HG03280 (cell line): ENCODE data around the gene WNK4.
A peak's percentile ranks its signal among the peaks of the same experiment; 100 is the strongest.

Source experiments
- ATAC-seq: cut with Tn5 transposase; IDR thresholded peaks from one replicate; pipeline ENCODE4 v1.9.1; 2021; ENCODE audit warnings: mild to moderate bottlenecking, moderate library complexity; ENCODE audit not compliant: unreplicated experiment

The WNK4 gene

DNA sequence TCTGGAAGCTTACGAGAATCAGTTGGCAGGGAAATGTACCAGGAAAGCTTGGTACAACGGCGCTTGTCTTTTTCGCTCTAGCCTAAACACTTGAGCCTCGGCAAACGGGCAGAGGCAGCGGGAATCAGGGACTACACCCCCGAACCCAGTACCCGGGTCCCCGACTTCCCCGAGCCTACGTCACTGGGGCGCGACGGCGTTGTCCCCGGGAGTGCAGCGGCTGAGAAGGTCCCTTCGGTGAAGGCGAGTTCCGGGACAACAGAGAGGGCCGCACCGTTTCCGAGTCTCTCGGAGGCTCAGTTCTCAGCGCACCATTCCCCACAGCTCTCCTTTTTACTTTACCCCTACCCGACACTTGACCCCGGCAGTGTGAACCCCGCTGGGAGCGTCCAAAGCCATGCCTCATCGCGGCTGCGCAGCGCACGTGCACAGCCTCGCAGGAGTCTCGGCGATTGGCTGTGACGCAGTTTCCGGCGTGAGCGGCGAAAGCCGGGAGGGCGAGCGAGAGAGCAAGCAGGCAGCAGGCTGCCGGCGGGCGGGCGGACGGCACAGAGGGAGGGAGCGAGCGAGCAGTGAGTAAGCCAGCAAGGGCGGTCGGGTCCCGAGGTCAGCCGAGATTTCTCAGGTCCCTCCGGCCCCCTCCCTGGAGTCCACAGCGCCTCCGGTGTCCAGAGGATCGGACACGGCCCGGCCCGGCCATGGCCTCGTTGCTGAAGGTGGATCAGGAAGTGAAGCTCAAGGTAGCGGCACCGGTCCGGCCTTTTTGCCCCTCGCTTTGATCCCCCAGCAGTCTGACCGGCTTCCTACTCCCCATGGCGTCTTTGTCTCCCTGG, 52.7 kb downstream of the WNK4 start, which contains the start of gene PSME3:
TSS of gene PSME3 (plus strand) at position 464 of the 833 bp plus-strand sequence. CDS start at position 699, 235 bp downstream.
- peak; percentile 84 for ATAC-seq

- no peak for ATAC-seq
These were observed 53.5 kb downstream of the WNK4 start for GRCh38 chr17:42833767-42834422.

DNA sequence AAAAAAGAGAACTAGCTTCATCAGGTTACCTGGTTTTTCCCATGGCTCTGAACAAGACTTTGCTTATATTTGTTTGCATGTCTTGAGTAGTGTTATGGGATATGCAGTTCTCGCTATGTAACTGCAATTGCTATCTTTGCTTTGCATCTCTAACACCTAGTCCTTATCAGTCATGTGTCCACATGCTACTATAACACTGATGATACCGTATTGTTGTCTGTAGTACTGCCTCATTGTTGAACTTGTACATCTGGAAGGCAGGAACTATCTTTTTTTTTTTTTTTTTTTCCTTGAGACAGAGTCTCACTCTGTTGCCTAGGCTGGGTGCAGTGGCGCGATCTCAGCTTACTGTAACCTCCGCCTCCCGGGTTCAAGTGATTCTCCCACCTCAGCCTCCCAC, 55.3 kb downstream of the WNK4 start:
- no peak for ATAC-seq

DNA sequence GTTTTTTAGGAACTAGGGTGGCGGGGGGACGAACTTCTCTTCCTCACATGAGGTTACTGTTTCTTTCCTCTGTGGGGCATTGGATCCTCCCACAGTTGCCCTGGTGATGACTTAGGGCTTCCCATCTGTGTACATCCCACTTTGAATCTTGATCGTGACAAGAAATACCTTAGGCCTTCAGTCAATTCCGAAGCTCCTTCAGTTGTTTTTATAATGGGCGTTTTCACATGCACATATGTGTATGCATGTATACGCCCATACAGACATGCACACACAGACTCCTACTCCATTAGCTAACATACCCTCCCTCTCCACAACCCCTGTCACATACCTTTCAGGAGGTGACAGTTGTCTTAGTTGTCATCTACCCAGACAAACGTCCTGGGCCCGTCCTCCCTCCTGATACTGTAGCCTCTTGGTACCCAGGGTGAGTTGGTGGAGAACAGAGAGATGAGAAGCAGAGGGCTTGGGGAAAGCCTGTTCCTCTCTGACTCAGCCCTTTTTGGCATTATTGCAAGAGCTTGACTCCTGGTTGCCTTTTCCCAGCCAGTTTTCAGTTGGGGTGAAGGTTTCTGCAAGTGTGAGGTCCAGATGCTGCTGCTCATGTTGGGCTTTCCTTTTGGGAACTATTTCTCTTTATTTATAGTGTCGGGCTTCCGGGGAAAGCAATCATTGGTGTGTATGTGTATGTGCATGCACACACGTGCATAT, 61.7 kb downstream of the WNK4 start:
- ATAC-seq: no peak

DNA sequence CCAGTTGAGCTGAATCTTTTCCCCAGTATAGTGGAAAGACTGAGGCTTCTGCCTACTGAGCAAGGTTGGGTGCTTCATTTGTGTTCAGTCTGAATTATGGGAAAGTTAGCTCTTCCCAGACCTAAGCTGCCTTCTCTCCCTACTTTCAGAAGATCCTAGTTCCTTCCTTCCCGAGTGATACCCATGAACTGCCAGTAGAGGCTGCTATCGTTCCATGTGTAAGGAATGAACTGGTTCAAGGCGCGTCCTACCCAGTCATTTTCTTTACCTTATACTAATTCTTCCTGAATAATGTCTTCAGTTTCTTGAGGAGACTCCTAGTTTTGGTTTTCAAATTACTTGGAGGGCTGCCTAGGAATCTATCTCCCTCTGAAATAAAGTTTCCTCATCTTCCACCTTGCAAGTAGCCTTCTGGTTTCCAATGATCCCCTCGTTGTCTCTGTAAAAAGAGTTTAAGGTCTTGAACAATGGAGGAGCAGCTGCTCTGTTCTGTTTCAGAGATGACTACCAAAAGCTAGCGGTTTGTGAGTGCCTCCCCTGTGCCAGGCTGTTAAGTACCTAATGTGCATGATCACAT, 63.0 kb downstream of the WNK4 start:
- ATAC-seq: no peak

- ATAC-seq: no peak
These were observed 63.9 kb downstream of the WNK4 start, which contains the start of gene AOC2 for GRCh38 chr17:42844271-42844670. AOC2 (plus strand) TSS chr17:42844580; CDS start chr17:42844627, 47 bp downstream.

DNA sequence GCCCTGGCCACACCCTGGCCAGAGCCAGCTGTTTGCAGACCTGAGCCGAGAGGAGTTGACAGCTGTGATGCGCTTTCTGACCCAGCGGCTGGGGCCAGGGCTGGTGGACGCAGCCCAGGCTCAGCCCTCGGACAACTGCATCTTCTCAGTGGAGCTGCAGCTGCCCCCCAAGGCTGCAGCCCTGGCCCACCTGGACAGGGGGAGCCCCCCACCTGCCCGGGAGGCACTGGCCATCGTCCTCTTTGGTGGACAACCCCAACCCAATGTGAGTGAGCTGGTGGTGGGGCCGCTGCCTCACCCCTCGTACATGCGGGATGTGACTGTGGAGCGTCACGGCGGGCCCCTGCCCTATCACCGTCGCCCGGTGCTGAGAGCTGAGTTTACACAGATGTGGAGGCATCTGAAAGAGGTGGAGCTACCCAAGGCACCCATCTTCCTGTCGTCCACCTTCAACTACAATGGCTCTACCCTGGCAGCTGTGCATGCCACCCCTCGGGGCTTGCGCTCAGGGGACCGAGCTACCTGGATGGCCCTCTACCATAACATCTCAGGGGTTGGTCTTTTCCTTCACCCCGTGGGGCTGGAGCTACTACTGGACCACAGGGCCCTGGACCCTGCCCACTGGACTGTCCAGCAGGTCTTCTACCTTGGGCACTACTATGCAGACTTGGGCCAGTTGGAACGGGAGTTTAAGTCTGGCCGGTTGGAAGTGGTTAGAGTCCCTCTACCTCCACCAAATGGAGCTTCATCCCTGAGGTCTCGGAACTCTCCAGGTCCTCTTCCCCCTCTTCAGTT, 64.5 kb downstream of the WNK4 start:
- no peak for ATAC-seq

DNA sequence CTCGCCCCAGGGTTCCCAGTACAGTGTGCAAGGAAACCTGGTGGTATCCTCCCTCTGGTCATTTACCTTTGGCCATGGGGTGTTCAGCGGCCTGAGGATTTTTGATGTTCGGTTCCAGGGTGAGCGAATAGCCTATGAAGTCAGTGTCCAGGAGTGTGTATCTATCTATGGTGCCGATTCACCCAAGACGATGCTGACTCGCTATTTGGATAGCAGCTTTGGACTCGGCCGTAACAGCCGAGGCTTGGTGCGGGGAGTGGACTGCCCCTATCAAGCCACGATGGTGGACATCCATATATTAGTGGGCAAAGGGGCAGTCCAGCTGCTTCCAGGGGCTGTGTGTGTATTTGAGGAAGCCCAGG, 65.1 kb downstream of the WNK4 start:
- ATAC-seq: no peak

- no peak for ATAC-seq
These were observed 65.6 kb downstream of the WNK4 start for GRCh38 chr17:42845918-42846593.
